DOHH2 (cell line): ENCODE data around the gene SLC35G1.

Source experiments
- H3F3A ChIP-seq: fragments of 200-600 bp; sonication (generic), shearing (Covaris generic); 2 replicates; pipeline ENCODE4 v1.6.0; 2016; ENCODE audit warnings: antibody characterized with exemption, mild to moderate bottlenecking; ENCODE audit not compliant: control insufficient read depth, insufficient read depth
- H3K27ac ChIP-seq: fragments of 200-600 bp; sonication (generic); 2 replicates; pipeline ENCODE4 v1.5.1; 2014; ENCODE audit warnings: low read depth, mild to moderate bottlenecking, low read length, moderate library complexity
- H3K27me3 ChIP-seq: fragments of 200-600 bp; sonication (generic); 2 replicates; pipeline ENCODE4 v1.6.1; 2014; ENCODE audit warnings: mild to moderate bottlenecking, low read length, mixed read lengths; ENCODE audit not compliant: control insufficient read depth
- H3K36me3 ChIP-seq: fragments of 200-600 bp; sonication (generic); 2 replicates; pipeline ENCODE4 v1.6.1; 2014; ENCODE audit warnings: mild to moderate bottlenecking, low read length, moderate library complexity, mixed read lengths; ENCODE audit not compliant: control insufficient read depth
- H3K4me1 ChIP-seq: fragments of 200-600 bp; sonication (generic); 2 replicates; pipeline ENCODE4 v1.6.1; 2014; ENCODE audit warnings: mild to moderate bottlenecking, low read length, mixed read lengths; ENCODE audit not compliant: control insufficient read depth
- H3K4me2 ChIP-seq: fragments of 200-600 bp; sonication (generic); 2 replicates; pipeline ENCODE4 v1.6.0; 2014; ENCODE audit warnings: mild to moderate bottlenecking, low read length, moderate library complexity
- H3K4me3 ChIP-seq: fragments of 200-600 bp; sonication (generic); 2 replicates; pipeline ENCODE4 v1.5.1; 2014; ENCODE audit warnings: mild to moderate bottlenecking, low read length, mixed read lengths
- H3K79me2 ChIP-seq: fragments of 200-600 bp; sonication (generic); 2 replicates; pipeline ENCODE4 v1.6.1; 2014; ENCODE audit warnings: mild to moderate bottlenecking, low read length, mixed read lengths; ENCODE audit not compliant: control insufficient read depth
- H3K9me2 ChIP-seq: fragments of 200-600 bp; sonication (generic); replicated peaks from 2 replicates; pipeline ENCODE4 v1.6.1; 2014; ENCODE audit warnings: mild to moderate bottlenecking, low read length, mixed read lengths; ENCODE audit not compliant: control insufficient read depth
- H3K9me3 ChIP-seq: fragments of 200-600 bp; sonication (generic); 2 replicates; pipeline ENCODE4 v1.6.1; 2014; ENCODE audit warnings: antibody characterized with exemption, low read length, mixed read lengths; ENCODE audit not compliant: control insufficient read depth, insufficient read depth
- H4K20me1 ChIP-seq: fragments of 200-600 bp; sonication (generic); 2 replicates; pipeline ENCODE4 v1.6.0; 2014; ENCODE audit warnings: low read depth, mild to moderate bottlenecking, antibody characterized with exemption, low read length, moderate library complexity; ENCODE audit not compliant: control insufficient read depth, insufficient read depth
- EZH2phosphoT487 ChIP-seq: fragments of 200-600 bp; sonication (generic); IDR thresholded peaks from 2 replicates; pipeline ENCODE4 v1.6.1; 2017; ENCODE audit warnings: borderline replicate concordance, mild to moderate bottlenecking, antibody characterized with exemption, low read length, moderate library complexity, mixed read lengths
- TF ChIP-seq, protein P1 (sequence below): fragments of 200-600 bp; sonication (generic); IDR thresholded peaks from one replicate; pipeline ENCODE4 v1.5.1; 2014; ENCODE audit warnings: antibody characterized with exemption, mild to moderate bottlenecking, low read depth, low read length; ENCODE audit not compliant: poor library complexity, severe bottlenecking

Gene SLC35G1

DNA sequence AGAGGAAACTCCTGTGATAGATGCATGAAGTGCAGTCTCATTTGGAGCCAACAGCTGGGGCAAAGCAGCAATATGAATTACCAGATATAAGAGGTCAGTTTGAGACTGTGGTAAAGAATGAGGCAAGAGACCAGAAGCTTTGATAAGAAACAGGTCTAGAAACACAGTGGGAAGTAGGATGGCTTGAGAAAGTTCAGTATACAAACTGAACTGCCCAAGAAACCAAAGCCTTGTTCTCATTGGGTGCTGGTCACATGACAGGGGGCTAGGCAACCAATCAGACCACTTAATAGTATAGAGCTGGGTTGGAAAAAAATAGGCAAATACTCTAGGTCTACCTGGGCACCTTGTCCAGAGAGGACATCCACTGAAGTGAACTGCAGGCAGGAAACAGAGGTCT lies 53.7 kb downstream of the SLC35G1 start:
- no peaks in the 10 kb centered on the region for H3K27me3 ChIP-seq
- no peaks in the 10 kb centered on the region for H3K79me2 ChIP-seq
- H4K20me1 ChIP-seq, result no peaks in the 10 kb centered on the region
- H3K9me2 ChIP-seq, result no peaks in the 10 kb centered on the region
- no peak overlapping the region for H3K27ac ChIP-seq
- TF ChIP-seq, protein P1, sequence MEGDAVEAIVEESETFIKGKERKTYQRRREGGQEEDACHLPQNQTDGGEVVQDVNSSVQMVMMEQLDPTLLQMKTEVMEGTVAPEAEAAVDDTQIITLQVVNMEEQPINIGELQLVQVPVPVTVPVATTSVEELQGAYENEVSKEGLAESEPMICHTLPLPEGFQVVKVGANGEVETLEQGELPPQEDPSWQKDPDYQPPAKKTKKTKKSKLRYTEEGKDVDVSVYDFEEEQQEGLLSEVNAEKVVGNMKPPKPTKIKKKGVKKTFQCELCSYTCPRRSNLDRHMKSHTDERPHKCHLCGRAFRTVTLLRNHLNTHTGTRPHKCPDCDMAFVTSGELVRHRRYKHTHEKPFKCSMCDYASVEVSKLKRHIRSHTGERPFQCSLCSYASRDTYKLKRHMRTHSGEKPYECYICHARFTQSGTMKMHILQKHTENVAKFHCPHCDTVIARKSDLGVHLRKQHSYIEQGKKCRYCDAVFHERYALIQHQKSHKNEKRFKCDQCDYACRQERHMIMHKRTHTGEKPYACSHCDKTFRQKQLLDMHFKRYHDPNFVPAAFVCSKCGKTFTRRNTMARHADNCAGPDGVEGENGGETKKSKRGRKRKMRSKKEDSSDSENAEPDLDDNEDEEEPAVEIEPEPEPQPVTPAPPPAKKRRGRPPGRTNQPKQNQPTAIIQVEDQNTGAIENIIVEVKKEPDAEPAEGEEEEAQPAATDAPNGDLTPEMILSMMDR, result no peak
- no peak for TF ChIP-seq EZH2phosphoT487
- H3K4me1 ChIP-seq, result no peaks in the 10 kb centered on the region
- no peaks in the 10 kb centered on the region; the same call in 1 of the 2 replicates for H3K9me3 ChIP-seq
- H3K4me3 ChIP-seq, result no peak overlapping the region
- H3F3A ChIP-seq, result no peaks in the 10 kb centered on the region
- H3K4me2 ChIP-seq, result no peak overlapping the region
- H3K36me3 ChIP-seq, result no peaks in the 10 kb centered on the region

DNA sequence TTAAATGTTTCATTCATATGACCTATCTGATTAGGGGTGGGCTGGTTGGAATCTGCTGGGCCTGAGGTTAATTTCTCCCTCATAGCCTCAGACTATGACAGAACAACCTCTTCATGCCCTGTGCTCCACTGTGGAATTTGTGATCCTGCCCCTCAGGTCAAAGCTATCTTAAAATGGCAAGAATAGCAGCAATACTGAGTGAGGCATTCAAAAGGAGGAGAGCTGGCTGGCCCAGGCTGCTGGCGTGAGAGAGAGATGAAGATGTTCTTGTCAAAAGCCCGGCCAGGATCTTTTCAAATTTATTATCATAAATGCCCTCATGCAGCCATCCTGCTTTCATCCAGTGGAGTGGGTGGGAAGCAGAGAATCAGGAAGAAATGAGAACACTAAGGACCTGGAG lies 58.1 kb downstream of the SLC35G1 start:
- Histone ChIP-seq H3K4me2 (no peak overlapping the region), H3K9me2 (no peaks in the 10 kb centered on the region), H3K27me3 (no peaks in the 10 kb centered on the region), H3K27ac (no peak overlapping the region), H3K36me3 (no peaks in the 10 kb centered on the region), H4K20me1 (no peaks in the 10 kb centered on the region), H3K9me3 (no peaks in the 10 kb centered on the region), H3F3A (no peaks in the 10 kb centered on the region), H3K79me2 (no peaks in the 10 kb centered on the region), H3K4me3 (no peak overlapping the region), H3K4me1 (no peaks in the 10 kb centered on the region)
- no peak for TF ChIP-seq EZH2phosphoT487
- TF ChIP-seq, protein P1, result no peak
